Frontal cortex (tissue), 4 donors: Measurements from ENCODE around the gene GLIS1. TPM values are rescaled to one million over a fixed set of nuclear protein-coding genes. Genes with fewer than 3 reads are reported as not detected.

Experiments used
- DNase-seq, 2 donors: peaks; one replicate each; pipeline ENCODE4 v3.0.0; 2012; ENCODE audit warnings: low spot score in 2 of 2
- FAIRE-seq: peaks from 2 replicates; lab custom pipeline; 2012; peaks lifted over from hg19 to GRCh38; lab: Jason Lieb, UNC
- total RNA-seq: library from RNA; depleted of rRNA; stranded (reverse); fragments of >200 nt; gene quantifications from one replicate; pipeline ENCODE4 v1.2.3, GENCODE V29; 2014
- donor health status: control.
- donor health status: control.
- donor health status: control.

Gene GLIS1
- total RNA-seq, 1 donor from 2014 or later, result not detected

DNA sequence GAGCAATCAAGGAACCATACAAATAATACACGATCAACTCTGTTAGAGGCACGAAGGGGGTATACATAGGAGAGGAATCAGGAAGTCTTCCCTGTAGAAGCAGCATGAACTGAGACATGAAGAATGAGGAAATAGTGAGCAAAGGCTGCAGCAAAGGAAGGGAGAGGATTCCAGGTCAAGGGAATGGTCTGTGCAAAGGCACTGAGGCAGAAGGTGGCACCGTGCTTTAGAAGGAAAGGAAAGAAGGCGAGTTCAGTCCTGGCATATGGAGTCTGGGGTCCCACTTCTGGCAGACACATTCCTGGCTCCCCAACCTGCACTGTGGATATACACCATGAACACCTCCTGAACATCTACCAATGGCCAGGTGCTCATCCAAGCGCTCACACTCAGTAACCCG, 56.1 kb downstream of the GLIS1 start:
- DNase-seq (no peak), FAIRE-seq (no peak)

GRCh38 chr1:53681977-53682685, 56.8 kb downstream of the GLIS1 start:
- no peak for DNase-seq
- no peak for FAIRE-seq

GRCh38 chr1:53681351-53681976, 57.5 kb downstream of the GLIS1 start:
- FAIRE-seq, result no peak
- no peak for DNase-seq

DNA sequence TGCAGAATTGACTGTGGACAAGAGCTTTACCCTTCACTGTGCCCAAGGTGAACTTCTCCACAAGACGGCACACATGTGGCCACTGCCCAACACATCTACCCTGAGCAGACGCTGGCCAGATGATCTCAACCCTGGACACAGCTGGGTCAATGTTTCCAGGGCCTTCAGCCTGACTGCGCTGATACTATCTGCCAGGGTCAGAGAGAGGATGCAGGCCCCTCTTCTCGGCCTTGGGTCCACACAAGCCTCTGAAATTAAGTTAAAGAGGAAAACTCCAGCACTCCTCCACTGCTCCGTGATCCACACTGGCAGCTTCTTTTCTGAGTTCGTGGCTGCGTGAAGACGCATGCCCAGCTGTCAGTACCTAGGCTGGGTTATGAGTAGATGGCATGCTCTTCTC, 58.1 kb downstream of the GLIS1 start:
- FAIRE-seq, result no peak
- no peak for DNase-seq

DNA sequence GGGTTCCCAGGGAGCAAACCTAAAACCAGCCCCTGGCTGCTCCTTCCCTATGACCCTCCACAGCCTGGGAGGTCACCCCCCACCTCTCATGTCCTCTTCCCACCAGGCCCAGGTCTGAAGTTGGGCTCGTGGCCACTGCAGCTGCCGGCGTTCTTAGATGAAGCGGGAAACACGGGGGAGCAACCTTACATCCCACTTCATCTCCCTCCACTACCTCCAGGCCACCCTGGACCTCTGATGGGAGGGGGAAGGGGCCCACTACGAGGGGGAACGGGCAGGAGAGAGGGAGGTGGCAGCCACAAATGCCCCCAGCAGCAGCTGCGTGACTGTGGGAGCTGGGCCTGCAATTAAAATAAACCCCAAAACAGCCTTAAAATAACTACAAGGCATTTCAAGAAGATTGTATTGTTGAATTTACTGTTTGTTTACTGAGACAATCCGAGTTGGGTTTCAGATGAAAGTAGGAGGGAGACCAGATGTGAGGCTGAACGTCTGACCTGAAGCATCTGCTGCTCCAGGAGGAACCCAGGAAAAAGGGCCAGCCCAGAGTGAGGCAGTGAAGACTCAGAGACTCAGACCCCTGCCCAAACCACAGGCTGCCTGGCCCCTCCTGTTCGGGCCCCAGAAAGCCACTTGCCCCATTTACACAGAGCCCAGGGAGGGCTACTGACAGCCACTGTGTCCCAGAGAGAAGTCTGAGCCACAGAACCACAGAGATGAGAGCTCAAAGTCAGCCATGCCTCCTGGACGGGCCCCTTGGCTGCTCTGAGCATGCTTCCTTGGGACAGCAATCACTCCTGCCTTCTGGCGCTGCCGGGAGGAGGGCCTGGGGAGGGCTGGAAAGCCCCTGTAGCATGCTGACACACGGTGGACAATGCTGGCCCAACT, 59.8 kb downstream of the GLIS1 start:
- FAIRE-seq (no peak), DNase-seq (no peak)

- FAIRE-seq (no peak), DNase-seq (no peak)
Measured at GRCh38 chr1:53678507-53678906, 60.5 kb downstream of the GLIS1 start.

DNA sequence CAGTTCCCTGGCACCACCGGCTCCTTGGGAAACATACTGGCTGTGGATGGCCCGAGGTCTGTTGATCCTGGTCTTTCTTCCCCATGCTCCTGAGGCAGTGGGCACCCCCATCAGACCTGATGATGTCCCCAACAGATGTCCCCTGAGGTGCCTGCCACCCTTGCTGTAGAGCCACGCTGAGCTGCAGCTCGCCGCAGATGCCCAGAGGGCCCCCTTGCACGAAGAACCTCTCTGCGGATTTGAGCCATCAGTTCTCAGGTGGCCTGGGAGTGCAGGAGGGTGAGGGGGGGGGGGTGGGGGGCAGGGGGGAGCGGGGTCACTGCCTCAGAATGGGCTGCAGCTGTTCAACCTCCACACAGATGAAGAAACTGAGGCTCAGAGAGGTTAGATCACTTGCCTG, 60.9 kb downstream of the GLIS1 start:
- DNase-seq (no peak), FAIRE-seq (no peak)

DNA sequence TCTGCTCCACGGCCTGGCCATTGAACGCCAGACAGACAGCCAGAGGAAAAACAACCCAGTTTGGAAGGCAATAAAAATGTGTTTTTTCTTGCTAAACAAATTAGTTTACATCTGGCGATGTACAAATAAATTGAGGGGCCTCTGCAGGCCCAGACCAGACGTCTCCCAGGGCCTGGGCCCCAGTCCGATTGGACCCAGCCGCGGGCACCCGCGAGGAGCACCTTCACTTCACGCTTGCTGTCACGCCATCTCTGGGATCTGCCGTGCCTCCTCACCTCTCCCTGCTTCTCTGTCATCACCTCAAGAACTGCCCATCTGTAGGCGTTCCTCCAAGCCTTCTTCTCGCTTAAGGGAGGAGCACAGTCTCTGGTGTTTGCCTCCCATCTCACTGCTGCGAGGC, 61.5 kb downstream of the GLIS1 start:
- FAIRE-seq (no peak), DNase-seq (no peak)

- DNase-seq, result no peak
- no peak for FAIRE-seq
Measured at GRCh38 chr1:53672785-53673184, 66.2 kb downstream of the GLIS1 start.

DNA sequence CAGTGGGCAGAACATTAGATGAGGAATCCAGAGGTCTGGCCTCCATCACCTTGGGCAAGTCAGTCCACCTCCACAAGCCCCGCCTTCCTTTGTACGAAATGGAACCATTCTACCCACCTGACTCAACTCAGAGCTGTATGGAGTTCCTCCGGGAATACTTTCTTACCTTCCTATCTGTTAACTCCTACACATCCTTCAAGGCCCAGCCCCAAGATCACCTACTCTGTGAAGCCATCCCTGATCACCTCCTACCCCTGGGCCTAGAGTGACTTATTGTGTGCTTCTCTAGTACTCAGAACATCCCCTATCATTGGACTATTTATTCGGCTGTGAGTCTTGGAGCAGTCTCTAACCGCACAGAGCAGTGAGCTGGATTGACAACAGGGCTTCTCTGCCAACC, 66.7 kb downstream of the GLIS1 start:
- FAIRE-seq (no peak), DNase-seq (no peak)

DNA sequence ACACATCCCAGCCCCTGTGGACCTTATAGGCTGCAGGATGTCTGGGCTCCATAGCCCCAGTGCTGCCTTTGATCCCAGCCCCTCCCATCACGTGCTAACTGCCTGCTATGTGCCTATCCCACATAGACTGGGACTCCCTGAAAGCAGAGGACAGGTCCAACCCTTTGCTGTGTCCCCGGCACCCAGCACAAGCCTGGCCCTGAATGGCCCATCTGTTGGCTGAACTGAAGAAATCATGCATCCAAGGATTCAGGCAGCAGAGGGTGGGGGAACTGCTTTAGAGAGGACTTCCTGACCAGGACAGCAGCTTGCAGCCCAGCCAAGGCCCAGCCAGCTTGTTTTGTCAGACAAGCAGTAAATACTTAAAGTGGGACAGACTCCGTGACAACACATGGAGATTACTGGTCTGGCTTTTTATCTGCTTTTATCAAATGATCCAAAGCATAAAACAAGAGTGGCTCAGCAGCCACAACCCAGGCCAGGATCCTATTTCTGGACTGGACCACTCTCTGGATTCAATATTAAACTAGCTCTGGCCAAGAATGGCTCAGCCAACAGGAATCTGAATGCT, 69.3 kb downstream of the GLIS1 start:
- FAIRE-seq, result no peak
- no peak for DNase-seq

- FAIRE-seq (no peak), DNase-seq (no peak)
Measured at GRCh38 chr1:53666566-53666965, 72.4 kb downstream of the GLIS1 start.

GRCh38 chr1:53665996-53666395, 73.0 kb downstream of the GLIS1 start:
- DNase-seq, result no peak
- FAIRE-seq, result no peak

DNA sequence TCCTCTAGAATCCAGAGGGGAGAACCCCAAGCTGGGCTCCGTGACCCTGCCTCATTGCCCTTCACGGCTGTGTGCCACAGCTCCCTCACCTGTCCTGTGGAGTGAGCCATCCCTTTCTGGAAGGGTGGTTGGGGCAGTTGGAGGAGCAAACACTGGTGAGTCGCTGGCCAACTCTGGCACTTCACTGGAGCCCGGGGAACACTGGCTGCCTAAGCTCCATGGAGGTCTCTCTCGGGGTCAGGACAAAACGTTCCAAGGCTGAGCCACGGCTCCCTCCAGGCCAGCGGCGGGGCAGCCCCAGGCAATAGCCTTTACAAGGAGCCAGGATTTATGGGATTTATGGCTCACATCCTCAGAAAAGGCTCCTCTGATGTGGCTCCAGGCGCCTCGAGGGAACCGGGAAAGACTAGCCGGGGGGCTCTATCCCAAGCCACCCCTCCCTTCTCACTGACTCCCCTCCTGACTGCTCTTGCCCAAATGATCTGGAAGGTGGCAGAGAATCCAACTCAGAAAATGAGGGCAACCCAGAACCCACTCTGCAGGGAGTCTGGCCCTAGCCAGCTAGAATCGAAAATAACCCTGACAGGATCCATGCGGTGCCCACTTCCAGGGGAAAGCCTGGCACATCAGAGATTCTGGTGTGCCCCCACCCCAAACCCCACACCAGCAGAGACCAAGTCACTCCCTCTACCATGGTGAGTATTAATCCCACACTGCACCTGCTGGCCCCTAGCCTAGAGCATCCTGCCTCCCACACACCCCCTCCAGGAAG, 75.2 kb downstream of the GLIS1 start:
- no peak for FAIRE-seq
- DNase-seq, result no peak

- FAIRE-seq, result no peak
Measured at GRCh38 chr1:53662951-53663350, 76.0 kb downstream of the GLIS1 start.

GRCh38 chr1:53662169-53662568, 76.8 kb downstream of the GLIS1 start:
- FAIRE-seq (no peak), DNase-seq (no peak)

More at GRCh38 chr1:53662951-53663350, 76.0 kb downstream of the GLIS1 start:
- DNase-seq, result no peak

DNA sequence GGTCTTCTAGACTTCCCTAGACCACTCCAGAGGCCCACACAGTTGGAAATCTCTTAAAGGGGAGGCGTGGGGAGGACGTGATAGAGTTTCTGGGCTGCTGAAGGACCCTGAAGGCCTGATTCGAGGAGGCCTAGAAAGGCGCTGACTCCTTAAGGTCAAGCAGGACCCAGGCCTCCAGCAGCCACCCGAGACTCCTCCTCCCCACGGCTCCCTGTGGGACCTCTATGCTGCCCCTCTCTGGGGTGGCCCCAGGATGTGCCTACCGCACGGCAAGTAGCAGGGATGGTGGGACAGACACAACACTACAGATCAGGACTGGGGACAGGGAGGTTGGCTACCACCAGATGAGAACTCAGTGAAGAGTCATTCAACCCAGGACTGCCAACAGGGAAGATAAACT, 77.5 kb downstream of the GLIS1 start:
- DNase-seq, result no peak
- FAIRE-seq, result no peak

GRCh38 chr1:53660666-53661065, 78.3 kb downstream of the GLIS1 start:
- no peak for FAIRE-seq
- DNase-seq, result no peak

- FAIRE-seq (no peak), DNase-seq (no peak)
Measured at GRCh38 chr1:53659436-53659835, 79.5 kb downstream of the GLIS1 start.
